OCI-M1 (cell line): Measurements from ENCODE around the gene ZNF565.
"Not testable (repeated sequence)": the region's sequence is repeated elsewhere in the genome, so short reads cannot be mapped to it uniquely, and the experiment has no call there.

Experiments used
- DNase-seq: peaks from one replicate; lab custom pipeline; 2025; lab: John Stamatoyannopoulos, UW

The ZNF565 gene

DNA sequence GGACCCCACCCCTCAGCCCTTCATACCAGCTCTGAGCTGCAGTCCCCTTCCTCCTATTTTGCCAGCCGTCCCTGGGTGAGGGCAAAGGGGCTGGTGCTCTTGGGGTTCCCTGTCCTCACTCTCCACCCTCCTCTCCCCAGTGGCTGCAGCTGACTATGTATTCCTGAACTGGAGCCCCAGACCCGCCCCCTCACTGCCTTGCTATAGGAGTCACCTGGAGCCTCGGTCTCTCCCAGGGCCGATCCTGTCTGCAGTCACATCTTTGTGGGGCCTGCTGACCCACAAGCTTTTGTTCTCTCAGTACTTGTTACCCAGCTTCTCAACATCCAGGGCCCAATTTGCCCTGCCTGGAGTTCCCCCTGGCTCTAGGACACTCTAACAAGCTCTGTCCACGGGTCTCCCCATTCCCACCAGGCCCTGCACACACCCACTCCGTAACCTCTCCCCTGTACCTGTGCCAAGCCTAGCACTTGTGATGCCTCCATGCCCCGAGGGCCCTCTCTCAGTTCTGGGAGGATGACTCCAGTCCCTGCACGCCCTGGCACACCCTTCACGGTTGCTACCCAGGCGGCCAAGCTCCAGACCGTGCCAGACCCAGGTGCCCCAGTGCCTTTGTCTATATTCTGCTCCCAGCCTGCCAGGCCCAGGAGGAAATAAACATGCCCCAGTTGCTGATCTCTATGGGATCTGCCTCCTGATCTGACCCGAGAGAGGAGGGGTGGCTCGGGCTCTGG lies 64.6 kb downstream of the ZNF565 start:
- no peak for DNase-seq

DNA sequence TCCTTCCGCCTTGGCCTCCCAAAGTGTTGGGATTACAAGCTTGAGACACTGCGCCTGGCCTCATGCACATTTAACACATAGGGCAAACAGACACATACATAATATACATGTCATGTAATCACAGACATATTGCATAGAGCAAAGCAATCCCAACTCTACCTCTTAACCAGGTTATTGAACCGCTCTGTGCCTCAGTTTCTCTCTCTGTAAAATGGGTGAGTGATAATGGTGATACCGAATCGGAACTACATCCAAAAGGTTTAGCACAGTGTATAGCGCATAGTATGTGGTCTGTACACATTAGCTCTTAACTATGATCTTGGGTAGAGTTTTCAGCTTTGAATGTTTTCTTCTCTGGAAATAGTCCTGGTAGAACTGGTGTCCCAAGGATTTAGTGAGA lies 69.8 kb downstream of the ZNF565 start:
- DNase-seq: no peak

DNA sequence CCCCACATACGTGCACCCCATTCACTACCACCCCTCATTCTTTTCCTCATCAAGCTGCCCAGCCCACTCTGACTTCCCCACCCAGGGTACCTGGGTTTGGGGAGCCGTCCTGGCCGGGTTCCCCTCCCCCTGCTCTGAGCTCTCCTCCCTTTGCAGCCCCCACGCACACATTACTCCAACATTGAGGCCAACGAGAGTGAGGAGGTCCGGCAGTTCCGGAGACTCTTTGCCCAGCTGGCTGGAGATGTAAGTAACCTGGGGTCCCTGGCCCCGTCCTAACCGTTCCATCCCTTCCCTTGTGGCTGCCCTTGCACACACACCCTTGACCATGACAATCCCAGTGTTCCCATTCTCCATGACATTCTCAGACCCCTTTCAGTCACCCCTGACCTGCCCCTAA lies 72.0 kb downstream of the ZNF565 start:
- DNase-seq: no peak

DNA sequence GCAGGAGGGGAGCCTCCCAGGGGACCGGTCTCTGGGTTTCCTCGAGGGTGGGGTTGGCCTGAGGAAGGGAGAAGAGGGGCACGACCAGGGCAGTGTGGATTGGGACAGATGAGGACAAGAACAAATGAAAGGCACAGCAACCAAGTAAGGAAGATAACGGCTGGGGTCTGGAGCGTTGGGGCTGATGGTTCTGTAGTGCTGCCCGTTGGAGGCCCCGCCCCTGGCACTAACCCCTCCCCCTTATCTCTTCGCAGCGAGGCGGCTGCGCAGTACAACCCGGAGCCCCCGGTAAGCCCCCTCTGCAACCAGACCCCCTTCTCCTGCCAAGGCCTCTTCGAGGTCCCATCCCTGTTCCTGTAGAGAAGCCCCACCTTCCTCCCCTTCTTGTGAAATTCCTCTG lies 72.4 kb downstream of the ZNF565 start:
- DNase-seq: no peak

DNA sequence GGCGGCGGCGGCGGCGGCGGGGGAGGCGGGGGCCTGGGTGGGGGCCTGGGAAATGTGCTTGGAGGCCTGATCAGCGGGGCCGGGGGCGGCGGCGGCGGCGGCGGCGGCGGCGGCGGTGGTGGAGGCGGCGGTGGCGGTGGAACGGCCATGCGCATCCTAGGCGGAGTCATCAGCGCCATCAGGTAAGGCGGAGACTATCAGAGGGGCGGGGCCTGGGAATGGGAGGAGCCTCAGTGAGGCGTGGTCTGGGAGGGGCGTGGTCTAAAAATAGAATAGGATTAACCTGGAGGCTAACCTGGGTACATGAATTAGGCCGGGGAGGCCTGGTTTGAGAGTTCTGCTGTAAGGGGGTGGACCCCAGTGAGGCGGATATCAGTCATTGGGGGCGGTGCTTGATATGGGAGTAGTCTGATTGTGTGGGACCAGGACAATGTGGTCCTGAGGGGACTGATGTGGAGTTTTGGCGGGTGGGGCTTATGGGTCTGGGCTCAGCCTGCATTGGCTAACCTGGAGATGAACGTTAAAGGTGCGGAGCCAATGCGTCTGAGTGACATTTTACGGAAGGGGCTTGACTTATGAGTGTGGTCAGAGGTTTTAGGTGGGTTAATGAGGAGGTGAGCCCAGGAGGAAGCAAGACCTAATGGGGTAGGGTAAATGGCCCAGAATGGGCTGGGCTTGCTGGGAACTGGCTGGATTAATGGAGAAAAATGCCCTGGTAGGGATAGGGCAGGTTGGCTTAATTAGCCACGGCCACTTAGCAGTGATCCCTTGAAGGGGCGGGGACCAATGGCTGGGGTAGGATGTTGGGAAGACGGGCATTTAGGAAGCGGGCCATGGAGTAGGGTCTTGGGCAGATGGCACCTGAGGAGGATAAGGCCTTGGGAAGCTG lies 73.2 kb downstream of the ZNF565 start:
- DNase-seq: peak; percentile 93

DNA sequence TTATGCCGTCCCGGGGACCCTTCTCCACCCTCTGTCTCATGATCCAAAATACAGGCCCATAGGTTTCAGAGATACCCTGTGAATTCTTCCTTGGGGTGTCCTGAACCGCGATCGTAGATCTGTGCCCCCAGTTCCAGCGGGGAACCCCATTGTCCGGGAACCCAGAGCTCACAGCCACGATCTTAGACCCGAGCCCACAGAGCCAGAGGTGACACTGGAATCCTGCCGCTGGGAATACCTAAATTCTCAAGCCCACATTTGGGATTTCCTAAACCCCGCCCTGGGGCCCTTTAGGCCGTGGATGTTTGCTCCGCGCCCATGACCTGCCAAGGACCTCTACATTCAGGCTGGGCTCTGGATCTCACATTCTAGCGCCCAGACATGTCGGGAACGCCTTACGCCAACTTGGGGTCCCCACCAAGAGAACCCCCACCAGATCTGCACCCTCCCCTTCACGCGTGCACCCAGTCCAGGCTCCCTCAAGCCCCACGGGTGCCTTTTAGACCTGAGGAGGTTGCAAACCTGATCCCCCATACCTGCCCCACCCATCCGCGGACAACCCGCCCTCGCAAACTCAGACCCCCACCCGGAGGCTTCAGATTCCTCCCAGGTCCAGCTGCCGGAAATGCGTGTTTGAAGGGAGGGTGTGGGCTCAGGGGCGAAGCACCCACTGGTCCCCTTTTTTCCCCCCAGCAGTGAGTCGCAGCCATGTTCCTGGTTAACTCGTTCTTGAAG lies 74.0 kb downstream of the ZNF565 start:
- DNase-seq: peak; percentile 79

DNA sequence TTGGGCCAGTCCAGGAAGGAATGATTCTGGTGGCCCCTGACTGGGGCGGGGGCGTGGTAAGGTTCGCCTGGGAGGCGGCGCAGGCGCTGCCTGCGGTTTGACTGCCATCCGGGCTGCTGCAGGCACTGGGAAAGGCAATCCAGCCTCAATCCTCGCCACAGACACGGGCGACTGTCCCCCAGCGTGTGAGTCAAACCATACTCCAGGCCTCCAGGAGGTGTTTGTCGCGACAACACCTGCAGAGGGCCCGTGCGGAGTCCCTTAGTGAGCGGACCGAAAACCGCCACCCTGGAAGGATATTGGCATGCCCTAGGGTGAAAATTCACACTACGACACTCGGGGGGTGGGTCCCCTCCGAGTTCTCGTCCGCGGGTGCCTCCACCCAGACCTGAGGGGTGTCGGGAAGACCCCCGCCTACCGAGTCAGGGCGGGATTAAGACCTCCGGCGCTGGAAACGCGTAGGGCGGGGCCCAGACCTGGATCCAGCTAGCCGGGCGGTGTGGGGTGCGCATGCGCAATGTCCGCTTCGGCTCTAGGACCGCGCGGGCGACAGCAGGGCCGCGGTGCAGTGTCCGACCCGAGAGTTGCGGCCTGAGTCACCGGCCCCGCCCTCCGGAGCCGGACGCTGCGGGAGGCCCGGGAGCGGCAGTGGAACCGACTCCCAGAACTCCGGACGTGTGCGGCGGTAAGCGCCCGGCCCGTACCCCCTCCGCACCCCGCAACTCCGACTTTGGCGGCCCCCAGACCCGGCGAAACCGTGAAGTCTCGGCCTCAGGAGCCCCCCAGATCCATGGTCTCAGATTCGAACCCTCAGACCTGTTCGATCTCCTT lies 74.8 kb downstream of the ZNF565 start, which contains the start of gene CAPNS1:
CAPNS1 (plus strand) TSS at position 594 of the 831 bp plus-strand sequence. CDS start 946 bp downstream, outside the sequence.
- peak; percentile 99 for DNase-seq

DNA sequence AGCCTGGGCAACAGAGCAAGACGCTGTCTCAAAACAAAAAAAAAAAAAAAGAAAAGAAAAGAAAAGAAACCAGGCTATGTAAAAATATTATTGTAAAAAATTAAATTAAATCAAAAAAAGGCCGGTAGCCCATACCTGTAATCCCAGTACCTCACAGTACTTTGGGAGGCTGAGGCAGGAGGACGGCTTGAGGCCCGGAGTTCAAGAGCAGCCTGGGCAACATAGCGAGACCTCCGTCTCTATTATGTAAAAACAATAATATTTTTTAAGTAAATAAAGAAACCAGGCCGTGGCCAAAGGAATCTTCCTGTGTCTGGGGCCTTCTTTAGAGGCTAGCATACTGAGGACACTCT lies 75.4 kb downstream of the ZNF565 start:
- DNase-seq: no peak

DNA sequence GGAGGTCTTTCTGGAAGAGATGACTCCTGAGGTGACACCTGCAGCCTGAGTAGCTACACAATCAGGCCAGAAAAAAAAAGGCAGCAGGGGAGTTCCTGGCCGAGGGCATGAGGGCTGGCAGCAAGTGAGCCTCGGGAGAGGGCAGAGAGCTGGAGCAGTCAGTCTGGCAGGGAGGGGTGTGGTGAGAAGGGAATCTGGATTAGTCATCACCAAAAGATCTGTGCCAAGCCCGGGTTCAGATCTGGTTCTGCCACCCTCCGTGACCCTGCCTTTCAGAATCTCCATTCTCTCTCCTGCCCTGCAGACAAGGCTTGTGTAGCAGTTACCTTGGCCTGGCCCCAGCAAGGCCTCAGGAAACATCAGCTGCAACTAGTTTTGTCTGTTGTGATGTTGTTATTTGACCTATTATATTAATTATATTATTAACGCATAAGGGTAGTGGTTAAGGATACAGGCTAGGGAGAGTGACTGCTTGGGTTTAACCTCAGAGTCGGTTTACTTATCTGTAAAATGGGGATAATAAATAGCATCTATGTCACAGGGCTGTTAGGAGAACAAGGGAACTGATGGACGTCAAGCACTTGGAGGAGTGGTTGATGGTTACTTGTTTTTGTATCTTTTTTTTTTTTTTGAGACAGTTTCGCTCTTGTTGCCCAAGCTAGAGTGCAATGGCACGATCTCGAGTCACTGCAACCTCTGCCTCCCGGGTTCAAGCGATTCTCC lies 77.3 kb downstream of the ZNF565 start:
- DNase-seq: no peak

DNA sequence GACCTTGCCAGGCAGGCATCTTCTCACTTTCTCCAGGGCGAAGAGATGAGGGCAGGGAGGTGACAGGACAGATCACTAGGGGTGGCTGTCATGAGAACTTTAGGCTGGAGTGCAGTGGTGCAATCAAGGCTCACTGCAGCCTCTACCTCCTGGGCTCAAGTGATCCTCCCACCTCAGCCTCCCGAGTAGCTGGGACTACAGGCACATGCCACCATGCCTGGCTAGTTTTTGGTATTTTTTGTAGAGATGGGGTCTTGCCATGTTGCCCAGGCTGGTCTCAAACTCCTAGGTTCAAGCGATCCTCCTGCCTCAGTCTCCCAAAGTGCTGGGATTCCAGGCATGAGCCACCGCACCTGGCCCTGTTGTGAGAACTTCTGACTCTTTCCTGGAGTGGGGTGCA lies 79.6 kb downstream of the ZNF565 start:
- not testable (repeated sequence) for DNase-seq
